NCI-H524 treated with DMSO at 0.1 percent for 48 hours (cell line): ENCODE measurements around the gene KLHDC10.
A peak's percentile ranks its signal among the peaks of the same experiment; 100 is the strongest.
"Not testable (repeated sequence)": the region's sequence is repeated elsewhere in the genome, so short reads cannot be mapped to it uniquely, and the experiment has no call there.

Source experiments
- DNase-seq: peaks from one replicate; lab custom pipeline; 2025; lab: John Stamatoyannopoulos, UW

KLHDC10 gene, protein sequence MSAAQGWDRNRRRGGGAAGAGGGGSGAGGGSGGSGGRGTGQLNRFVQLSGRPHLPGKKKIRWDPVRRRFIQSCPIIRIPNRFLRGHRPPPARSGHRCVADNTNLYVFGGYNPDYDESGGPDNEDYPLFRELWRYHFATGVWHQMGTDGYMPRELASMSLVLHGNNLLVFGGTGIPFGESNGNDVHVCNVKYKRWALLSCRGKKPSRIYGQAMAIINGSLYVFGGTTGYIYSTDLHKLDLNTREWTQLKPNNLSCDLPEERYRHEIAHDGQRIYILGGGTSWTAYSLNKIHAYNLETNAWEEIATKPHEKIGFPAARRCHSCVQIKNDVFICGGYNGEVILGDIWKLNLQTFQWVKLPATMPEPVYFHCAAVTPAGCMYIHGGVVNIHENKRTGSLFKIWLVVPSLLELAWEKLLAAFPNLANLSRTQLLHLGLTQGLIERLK

DNA sequence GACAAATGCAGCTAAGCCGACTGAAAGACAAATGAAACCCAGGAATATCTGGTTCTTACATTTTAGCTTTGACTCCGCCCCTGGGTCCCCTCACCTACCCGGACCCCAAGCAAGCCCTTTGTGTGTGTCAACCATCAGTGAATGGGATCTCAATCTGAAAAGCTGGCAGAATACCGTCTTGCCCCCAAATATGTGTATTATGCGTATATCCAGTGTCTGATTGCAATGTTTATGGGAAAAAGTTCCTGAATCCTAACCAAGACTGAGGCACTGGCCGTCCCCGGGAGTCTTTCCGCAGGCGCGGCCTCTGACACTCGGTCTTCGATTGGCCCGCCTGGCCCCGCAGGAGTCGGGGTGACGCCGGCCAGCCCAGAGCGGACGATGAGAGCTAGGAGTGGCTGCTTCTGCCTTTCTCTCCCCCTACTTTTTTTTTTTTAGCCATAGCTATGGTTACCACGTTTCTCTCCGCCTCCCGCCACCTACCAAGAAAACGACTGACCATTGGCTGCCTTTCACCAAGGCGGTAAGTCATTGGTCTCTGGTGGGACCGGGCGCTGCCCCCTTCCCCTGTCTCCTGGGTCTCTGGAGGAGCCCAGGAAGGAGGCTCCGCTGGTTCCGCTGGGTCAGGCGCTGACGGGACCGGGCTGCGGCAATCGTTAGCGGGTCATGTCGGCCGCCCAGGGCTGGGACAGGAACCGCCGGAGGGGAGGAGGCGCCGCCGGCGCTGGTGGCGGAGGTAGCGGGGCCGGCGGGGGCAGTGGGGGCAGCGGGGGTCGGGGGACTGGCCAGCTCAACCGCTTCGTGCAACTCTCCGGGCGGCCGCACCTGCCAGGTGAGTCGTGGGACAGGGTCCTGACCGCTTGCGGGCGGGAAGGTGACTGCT, at the start of gene KLHDC10:
KLHDC10 (plus strand) TSS at position 557 of the 883 bp plus-strand sequence; CDS start at position 667, 110 bp downstream.
- peak; percentile 93 for DNase-seq

DNA sequence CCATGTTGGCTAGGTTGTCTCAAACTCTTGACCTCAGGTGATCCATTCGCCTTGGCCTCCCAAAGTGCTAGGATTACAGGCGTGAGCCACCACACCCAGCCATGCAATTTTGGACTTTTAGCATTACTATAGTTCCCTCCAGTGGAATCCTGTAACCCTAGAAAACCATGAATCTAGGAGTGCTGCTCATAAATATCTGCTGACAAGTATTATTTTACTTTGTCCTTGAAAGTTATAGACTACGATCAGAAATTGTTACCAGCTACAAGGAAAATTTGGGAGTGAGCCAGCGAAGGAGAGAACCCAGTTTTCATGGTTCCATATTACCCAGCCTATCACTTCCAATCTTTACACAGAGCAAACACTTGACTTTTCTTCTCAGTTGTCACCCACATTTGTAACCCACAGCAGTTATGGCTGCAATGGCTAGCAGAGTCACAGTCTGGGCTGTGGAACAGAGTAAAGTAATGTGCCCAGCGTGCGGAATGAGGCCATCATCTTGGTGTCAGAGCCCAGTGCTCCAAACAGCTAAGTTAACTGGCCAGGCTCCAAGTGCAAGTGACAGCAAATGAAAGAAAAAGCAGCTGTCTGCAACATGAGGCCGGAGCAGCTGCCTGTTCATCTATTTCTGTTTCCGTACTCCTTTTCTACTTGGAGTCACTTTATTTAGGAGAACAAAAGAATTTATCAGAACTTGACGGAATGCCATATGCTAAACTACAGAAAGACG, 49.1 kb upstream of the KLHDC10 start:
- DNase-seq = no peak

DNA sequence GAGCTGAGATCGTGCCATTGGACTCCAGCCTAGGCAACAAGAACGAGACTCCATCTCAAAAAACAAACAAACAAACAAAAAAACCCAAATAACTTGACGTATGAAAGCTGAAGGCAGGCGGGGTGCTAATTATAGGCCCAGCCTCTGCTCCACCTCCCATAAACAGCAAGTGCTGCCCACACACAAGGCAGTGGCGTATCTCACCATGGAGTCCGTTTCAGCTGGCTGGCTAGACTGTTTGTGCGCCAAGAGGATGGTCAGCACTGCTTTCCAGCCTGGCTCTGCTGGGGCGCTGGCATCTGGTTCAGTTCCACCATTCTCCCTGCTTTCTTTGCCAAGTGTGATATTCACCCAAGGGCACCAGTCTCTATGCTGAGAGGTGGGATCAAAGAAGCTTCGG, 48.2 kb upstream of the KLHDC10 start:
- DNase-seq = no peak

DNA sequence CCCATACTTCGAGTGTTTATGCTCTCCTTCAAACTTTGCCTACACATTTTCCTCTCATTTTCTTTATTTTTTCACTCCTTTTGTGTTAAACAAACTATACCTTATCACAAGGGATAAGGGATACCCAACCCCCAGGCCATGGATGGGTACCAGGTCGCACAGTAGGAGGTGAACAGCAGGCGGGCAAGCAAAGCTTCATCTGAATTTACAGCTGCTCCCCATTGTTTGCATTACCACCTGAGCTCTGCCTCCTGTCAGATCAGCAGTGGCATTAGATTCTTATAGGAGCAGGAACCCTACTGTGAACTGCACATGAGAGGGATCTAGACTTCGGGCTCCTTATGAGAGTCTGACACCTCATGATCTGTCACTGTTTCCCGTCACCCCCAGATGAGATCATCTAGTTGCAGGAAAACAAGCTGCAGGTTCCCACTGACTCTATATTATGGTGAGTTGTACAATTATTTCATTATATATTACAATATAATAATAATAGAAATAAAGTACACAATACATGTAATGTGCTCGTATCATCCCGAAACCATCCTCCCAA, 47.6 kb upstream of the KLHDC10 start:
- DNase-seq = no peak

DNA sequence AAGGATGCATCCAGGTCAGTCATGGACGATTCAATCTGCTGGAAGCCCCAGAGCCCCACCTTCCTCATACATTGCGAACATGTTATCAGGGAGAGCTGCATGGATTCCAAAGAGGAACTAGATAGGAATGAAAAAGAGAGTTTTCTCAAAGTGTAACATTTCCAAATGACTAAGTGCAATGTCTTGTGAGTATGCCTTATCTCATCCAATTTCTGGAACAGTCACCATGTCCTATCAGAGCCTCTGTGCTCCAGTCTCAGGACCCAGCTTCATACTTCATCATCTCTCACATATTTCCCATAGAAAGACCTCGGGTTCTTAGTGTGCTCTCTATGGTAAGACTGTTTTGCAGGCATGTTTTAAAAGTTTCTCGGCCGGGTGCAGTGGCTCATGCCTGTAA, 45.9 kb upstream of the KLHDC10 start:
- no peak for DNase-seq

DNA sequence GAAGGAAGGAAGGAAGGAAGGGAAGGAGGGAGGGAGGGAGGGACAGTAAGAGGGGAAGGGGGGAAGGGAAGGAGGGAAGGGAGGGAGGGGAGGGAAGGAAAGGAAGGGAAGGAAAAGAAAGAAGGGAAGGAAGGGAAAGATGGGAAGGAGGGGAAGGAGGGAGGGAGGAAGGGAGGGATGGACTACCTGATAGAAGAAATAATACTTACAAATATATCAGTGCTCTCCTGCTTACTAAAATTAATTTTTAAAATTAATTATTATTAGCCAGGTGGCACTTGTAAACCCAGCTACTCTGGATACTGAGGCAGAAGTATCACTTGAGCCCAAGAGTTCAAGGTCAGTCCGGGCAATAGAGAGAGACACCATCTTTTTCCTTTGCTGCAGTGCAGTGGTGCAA, 37.6 kb upstream of the KLHDC10 start:
- no peak for DNase-seq

DNA sequence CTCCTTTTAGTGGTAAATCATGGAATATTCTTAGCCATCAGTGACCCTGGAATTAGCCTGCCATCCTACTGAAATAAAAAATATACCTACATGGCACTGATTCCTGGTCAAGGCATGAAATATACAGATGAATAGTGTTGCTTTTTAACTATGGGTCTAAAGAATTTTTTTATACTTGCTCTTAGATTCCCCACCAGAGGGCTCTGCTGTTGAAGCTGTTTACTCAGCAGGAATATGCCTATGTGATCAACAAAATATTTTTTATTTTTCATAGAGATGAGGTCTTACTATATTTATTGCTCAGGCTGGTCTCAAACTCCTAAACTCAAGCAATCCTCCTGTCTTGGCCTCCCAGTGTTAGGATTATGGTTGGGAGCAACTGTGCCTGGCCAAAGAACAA, 32.6 kb upstream of the KLHDC10 start:
- no peak for DNase-seq

DNA sequence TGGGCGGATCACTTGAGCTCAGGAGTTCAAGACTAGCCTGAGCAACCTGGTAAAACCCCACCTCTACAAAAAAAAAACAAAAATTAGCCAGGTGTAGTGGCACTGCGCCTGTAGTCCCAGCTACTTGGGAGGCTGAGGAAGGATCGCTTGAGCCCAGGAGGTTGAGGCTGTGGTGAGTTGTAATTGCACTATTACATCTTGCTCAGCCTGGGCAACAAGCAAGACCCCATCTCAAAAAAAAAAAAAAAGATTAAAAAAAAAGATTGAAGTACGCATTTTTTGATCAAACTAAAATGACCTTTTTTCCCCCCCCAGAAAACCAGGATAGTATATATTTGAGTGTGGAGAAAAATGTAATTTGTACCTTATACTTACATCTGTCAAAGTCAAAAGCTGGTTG, 29.8 kb upstream of the KLHDC10 start:
- DNase-seq = no peak

DNA sequence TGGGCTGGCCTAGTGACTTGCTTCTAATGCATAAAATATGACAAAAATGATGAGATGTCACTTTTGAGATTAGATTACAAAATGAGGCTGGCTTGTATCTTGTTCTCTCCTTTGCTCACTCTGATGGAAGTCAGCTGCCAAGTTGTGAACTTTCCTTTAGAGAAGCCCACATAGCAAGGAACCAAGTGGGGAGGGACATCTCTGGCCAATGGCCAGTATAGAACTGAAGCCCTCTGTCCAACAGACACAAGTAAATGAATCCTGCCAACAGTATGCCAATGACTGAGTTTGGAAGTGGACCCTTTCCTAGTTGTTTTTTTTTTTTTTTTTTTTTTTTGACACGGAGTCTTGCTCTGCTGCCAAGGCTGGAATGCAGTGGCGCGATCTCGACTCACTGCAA, 22.5 kb upstream of the KLHDC10 start:
- no peak for DNase-seq

DNA sequence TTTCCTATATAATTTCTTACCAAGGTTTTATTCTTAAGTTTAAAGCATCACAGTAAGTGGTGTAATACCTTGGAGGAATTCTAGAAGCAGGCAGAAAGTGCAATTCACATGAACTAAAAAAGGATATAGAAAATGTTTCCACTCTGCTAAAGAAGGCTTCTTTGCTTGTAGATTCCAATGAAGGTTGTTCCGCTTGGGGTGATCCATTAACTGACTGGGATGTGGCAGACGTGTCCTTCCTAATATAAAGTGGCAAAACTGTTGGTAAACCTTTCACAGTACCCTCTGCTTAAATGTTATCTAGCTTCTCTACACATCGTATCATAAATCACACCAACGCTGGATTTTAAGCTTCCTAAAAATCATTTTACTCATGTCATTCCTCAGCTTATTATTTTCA, 21.4 kb upstream of the KLHDC10 start:
- no peak for DNase-seq

DNA sequence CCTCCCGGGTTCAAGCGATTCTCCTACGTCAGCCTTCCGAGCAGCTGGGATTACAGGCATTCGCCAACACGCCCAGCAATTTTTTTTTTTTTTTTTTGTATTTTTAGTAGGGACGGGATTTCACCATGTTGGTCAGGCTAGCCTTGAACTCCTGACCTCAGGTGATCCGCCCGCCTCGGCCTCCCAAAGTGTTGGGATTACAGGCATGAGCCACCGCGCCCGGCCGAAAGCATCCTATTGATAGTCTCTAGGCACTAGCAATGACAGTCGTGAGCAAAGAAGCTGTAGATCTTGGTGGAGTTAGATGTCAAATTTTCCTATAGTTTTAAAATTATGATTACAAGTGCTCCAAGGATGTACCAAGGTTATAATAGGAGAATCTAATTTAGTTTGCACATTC, 18.1 kb upstream of the KLHDC10 start:
- DNase-seq = not testable (repeated sequence)

DNA sequence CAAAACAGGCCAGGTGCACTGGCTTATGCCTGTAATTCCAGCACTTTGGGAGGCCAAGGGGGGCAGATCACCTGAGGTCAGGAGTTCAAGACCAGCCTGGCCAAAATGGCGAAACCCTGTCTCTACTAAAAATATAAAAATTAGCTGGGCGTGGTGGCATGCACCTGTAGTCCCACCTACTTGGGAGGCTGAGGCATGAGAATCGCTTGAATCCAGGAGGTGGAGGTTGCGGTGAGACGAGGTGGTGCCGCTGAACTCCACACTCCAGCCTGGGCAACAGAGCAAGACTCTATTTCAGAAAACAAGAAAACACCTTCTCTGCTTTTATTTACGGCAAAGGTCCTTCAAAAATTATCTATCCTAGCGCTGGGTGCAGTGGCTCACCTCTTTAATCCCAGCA, 15.1 kb upstream of the KLHDC10 start:
- not testable (repeated sequence) for DNase-seq

DNA sequence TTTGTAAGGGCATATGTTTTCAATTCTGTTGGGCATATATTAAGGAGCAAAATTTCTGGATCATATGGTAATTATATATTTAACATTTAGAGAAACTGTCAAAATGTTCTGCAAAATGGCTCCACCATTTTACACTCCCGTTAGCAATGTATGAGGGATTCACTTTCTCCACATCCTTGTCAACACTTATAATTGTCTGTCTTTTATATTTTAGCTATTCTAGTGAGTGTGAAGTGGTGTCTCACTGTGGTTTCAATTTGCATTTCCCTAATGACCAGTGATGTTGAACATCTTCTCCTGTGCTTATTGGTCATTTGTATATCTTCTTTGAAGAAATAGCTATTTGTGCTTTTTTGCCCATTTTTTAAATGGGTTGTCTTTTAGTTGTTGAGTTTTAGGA, 8.1 kb upstream of the KLHDC10 start:
- DNase-seq = no peak

DNA sequence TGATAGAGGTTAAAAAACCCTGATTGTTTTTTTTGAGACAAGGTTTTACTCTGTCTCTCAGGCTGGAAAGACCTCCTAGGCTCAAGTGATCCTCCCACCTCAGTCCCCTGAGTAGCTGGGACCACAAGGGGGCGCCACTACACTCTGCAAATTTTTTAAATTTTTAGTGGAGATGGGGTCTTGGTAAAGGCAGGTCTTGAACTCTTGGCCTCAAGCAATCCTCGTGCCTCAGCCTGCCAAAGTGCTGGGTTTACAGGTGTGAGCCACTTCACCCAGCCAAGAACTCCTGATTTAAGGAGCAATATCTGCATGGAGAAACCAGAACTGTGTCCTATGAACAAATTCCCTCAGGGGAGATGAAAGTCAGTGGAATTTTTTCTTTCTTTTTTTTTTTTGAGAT, 7.3 kb upstream of the KLHDC10 start:
- peak; percentile 19 for DNase-seq

DNA sequence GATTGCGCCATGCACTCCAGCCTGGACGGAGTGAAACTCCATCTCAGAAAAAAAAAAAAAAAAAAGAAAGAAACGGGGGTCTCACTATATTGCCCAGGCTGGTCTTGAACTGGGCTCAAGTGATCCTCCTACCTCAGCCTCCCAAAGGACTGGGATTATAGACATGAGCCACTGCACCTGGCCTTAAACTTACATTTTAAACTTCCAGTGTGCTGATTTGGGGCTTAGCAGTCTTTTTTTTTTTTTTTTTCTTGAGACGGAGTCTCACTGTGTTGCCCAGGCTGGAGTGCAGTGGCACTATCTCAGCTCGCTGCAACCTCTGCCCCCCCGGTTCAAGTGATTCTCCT, 5.8 kb upstream of the KLHDC10 start:
- DNase-seq = not testable (repeated sequence)

DNA sequence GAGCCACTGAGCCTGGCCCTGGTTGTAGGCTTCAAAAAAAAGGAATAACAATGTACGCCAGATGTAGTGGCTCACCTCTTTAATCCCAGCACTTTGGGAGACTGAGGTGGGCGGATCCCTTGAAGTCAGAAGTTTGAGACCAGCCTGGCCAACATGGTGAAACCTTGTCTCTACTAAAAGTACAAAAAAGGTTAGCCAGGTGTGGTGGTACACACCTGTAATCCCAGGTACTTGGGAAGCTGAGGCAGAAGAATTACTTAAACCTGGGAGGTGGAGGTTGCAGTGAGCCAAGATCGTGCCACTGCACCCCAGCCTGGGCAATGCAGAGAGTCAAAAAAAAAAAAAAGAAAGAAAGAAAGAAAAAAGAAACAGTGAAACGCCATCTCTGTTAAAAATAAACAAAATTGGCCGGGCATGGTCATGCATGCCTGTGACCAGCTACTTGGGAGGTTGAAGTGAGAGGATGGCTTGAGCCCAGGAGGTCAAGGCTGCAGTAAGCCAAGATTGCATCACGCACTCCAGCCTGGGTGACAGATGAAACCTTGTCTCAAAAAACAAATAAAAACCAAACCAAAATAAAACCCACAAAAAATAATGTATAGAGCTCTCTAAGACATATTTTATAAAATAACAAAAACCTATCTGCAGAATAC, 4.7 kb upstream of the KLHDC10 start:
- DNase-seq = no peak

DNA sequence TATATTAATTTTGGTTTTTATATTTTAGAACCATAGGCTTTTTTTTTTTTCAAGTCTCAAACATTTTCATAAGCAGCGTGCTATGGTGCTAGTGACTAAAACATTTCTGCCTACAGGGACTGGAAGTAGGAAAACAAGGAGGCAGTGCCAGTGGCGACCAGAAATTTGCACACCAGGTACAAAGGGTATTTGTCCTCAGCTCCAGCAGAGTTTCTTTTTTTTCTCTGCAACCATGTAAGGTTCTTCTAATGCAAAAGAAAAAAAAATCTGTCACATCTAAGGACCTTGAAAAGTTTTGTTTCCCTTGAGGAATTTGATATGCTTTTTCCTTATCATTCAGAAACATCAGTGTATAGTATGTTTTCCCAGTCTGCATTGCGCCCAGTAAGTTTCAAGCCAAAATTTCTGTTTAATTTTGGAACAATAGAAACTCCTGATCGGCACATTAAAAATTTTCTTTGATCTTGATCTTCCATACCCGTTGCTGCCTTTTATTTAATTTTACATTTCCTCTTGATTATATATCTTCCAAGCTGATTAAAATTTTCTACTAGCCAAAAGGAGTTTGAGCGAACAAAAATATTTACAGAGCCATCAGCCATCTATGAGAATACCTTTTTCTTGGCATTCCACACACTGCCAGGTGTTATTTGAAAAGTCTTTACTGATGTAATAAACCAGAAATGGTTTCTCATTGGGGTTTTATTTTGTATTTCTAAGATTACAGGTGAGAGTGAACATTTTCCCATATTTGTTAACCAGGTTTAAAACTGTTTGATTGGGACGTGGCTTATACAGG, 956 bp upstream of the KLHDC10 start:
- no peak for DNase-seq

DNA sequence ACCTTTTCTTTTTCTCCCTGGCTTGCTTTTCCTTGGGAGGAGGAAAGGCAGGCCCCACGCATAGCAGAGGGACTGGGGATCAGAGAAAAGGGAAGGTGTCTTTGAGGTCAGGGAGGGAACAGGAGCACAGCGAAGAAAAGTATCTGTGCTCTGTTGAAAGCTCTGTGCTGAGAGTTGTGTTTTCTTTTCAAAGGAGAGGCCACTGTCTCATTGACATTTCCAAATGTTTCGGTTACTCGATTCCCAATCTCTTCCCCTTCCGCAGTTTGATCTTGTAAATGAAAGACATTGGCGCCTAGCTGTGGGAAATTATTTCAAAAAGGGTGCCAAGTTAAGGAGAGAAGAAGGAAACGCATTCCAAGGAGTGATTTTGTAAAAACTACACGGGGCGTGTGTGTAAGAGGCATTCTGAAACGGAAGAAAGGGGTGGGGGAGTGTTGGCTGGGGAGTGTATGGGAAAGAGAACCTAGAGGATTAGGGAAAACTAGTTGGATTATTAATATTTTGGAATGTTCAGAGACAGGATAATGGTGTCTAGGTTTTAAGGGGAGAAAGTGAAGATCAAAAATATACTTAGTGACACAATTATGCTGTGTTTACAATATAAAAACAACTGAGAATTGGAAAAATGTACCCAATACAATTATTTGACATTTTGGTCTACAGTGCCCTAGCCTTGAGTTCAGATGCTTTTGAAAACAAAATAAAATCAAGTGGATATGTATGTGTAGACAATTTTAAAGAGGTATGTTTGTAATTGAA, 708 bp downstream of the KLHDC10 start:
- DNase-seq = no peak

DNA sequence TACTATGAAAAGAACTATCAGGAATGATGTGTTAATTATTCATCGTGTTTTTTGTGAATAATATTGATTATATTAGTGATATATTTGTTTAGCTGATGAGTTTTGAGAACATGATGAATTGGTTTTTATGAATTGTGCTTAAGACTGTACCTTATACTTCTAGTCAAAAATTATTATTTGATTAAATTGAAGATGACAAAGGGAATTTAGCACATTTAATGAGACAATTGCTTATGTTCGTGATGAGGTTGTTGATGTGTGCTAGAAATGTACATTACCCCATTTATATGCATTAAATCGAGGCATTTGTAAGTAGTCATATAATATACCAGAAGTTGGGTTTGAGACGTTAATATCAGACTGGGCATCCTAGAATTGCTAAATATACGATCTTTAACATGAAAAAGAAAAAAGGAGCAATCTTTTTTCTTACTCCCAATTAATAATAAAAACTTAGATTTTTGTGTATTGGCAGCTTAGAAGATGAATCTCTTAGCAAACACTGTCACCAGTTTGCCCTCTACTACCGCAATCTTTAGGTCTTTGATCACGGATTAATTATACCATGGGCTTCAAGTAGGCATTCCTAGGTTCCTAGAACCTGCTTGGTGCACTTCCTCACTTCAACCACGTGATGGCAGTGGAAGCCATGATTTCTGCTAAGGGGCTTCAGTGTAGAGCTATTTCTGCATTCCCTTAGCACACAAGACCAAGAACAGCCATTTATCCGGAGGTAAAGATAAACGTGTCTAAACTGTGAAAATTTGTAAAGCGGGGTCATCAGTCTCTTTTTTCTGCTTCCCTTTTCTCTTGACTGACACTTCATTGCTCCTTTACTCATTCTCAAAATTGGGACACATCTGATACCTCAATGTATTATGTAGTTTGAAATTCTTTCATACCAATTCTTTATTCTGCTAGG, 1.6 kb downstream of the KLHDC10 start:
- DNase-seq = peak; percentile 32
